Left ventricle myocardium inferior (tissue), 1 donor: Measurements from ENCODE around the gene CCDC157. TPM values are rescaled to one million over a fixed set of nuclear protein-coding genes. Genes with fewer than 3 reads are reported as not detected.
"Not testable (repeated sequence)": the region's sequence is repeated elsewhere in the genome, so short reads cannot be mapped to it uniquely, and the experiment has no call there.

Experiments
- DNase-seq: peaks from one replicate; pipeline ENCODE4 v3.0.0-alpha.2; 2020
- H3K27ac ChIP-seq: fragments of 200-600 bp; replicated peaks from 2 replicates; pipeline ENCODE4 v1.8.0; 2021
- H3K27me3 ChIP-seq: fragments of 200-600 bp; 2 replicates; pipeline ENCODE4 v1.8.0; 2021; ENCODE audit warnings: low read depth
- H3K36me3 ChIP-seq: fragments of 200-600 bp; 2 replicates; pipeline ENCODE4 v1.8.0; 2021
- H3K4me1 ChIP-seq: fragments of 200-600 bp; 2 replicates; pipeline ENCODE4 v1.8.0; 2021
- H3K4me3 ChIP-seq: fragments of 200-600 bp; 2 replicates; pipeline ENCODE4 v1.8.0; 2021; ENCODE audit warnings: mild to moderate bottlenecking, moderate library complexity
- H3K9me3 ChIP-seq: fragments of 200-600 bp; replicated peaks from 2 replicates; pipeline ENCODE4 v1.8.0; 2021
- CTCF ChIP-seq: fragments of 200-600 bp; IDR thresholded peaks from 2 replicates; pipeline ENCODE4 v1.8.0; 2021; ENCODE audit warnings: antibody characterized with exemption, mild to moderate bottlenecking, borderline replicate concordance
- intact Hi-C: fragments of 100-400 bp; cut with micrococcal nuclease; formaldehyde crosslinking; loops from one replicate; pipeline ENCODE4 v1.11.0; 2022
- total RNA-seq: library from RNA; stranded (reverse); fragmentation: NEBNext Ultra II Directional; extraction: Animal tissue kit (Norgen Biotek cat#: 25700); gene quantifications from one replicate; pipeline ENCODE4 v1.2.1, GENCODE V29; 2021
- donor health status: DM: no; HTN: yes; CAD: no; lungs with severe emphysema.

Gene CCDC157
- total RNA-seq, 1 donor from 2014 or later = 0.58 TPM

DNA sequence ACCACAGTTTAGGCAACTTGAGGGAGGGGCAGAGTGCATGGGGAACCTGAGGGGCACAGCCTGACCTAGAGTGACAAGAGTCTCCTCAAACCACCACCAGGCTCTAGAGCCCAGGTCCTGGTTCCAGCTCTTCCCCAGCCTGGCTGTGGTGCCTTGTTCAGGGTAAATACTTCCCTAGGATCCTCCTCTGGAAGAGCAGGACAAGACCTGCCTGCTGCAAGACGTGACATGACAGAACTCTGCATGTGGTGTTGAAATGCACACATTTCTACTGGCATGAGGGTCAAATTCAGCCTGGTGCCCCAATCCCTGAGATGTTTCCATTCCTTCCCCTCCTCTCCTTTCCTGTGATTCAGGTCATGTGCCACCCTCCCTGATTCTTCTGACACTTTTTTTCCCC, 43.4 kb downstream of the CCDC157 start:
- peaks cover 21% of the 10 kb centered on the region for H3K4me1 ChIP-seq
- DNase-seq = no peak
- TF ChIP-seq CTCF = no peak
- H3K27me3 ChIP-seq = peaks cover 35% of the 10 kb centered on the region
- H3K36me3 ChIP-seq = no peaks in the 10 kb centered on the region
- intact Hi-C loops = no loop called here
- no peaks in the 10 kb centered on the region for H3K9me3 ChIP-seq
- no peak overlapping the region for H3K4me3 ChIP-seq
- no peak overlapping the region for H3K27ac ChIP-seq

DNA sequence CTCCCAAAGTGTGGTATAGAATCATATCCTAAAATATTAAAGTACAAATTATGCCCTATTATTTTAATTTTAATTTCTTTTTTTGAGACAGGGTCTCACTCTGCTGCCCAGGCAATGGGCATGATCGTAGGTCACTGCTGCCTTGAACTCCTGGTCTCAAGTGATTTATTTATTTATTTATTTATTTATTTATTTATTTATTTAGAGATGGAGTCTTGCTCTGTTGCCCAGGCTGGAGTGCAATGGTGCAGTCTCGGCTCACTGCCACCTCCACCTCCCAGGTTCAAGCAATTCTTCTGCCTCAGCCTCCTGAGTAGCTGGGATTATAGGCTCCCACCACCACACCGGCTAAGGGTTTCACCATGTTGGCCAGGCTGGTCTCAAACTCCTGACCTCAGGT, 44.2 kb downstream of the CCDC157 start:
- intact Hi-C loops, H3K36me3 ChIP-seq, H3K9me3 ChIP-seq, H3K27ac ChIP-seq, H3K4me3 ChIP-seq, DNase-seq: not testable (repeated sequence)
- H3K27me3 ChIP-seq = peaks cover 26% of the 10 kb centered on the region
- H3K4me1 ChIP-seq = peaks cover 21% of the 10 kb centered on the region

DNA sequence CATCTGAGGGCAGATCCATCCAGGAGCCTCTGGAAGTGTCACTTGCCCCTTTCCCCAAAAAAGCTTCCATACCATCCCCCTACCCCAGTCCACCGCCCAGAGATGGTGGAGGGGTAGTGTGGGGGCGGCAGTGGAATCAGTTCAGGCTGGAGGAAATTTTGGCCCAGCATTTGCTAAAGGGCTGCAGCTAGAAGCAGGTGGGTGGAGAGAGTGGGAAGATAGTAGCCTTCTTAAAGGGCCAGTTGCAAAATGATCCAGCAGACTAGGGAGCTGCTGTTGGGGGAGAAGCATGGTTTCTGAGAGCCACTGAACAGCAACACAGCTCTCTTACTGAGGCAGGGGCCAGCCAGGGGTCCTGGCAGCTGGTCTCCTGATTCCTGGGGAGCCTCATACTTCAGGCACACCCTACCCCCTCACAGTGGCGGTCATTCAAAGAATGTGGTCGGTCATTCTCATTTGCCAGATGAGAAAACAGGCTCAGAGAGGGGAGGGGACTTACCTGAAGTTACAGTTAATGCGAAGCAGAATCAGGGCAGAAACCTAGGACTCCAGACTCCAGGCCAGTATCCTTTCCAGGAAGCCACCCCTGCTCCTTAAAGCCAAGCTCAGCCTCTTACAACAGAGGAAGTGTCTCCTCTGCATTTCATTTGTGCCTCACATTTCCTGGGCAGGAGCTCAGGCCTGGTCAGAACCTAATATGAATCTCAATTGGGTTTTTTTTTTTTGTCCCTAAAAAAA, 45.4 kb downstream of the CCDC157 start:
- peaks cover 15% of the 10 kb centered on the region for H3K27me3 ChIP-seq
- H3K27ac ChIP-seq = no peak overlapping the region
- no peak for DNase-seq
- TF ChIP-seq CTCF = no peak
- H3K4me1 ChIP-seq = peaks cover 10% of the 10 kb centered on the region
- H3K36me3 ChIP-seq = no peaks in the 10 kb centered on the region
- intact Hi-C loops = no loop called here
- H3K9me3 ChIP-seq = no peaks in the 10 kb centered on the region
- H3K4me3 ChIP-seq = no peak overlapping the region

- intact Hi-C loops, H3K36me3 ChIP-seq, DNase-seq: not testable (repeated sequence)
Observed at GRCh38 chr22:30402766-30403104, 45.9 kb downstream of the CCDC157 start.

DNA sequence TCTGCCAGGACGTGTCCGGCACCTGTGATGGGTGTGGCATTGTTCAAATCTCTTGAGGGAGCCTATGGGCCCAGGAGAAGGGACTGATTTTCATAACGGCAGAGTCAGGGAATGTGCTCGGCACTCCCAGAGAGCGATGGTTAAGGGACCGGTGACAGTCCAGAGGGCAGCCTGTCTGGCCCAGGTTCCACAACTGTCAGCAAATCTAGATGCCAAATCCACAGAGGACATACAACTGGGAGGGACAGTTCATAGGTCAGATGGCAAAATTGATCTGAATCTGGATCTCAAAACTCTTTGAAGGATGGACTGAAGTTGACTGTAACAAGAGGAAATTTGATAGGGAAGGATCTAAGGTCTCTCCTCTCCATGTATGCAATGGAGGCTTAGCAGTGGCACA, 47.5 kb downstream of the CCDC157 start:
- intact Hi-C loops = no loop called here
- H3K27me3 ChIP-seq = no peaks in the 10 kb centered on the region
- no peak for DNase-seq

More at GRCh38 chr22:30402766-30403104, 45.9 kb downstream of the CCDC157 start:
- H3K27me3 ChIP-seq, H3K4me3 ChIP-seq, H3K4me1 ChIP-seq, H3K27ac ChIP-seq, H3K9me3 ChIP-seq: not testable (repeated sequence)

DNA sequence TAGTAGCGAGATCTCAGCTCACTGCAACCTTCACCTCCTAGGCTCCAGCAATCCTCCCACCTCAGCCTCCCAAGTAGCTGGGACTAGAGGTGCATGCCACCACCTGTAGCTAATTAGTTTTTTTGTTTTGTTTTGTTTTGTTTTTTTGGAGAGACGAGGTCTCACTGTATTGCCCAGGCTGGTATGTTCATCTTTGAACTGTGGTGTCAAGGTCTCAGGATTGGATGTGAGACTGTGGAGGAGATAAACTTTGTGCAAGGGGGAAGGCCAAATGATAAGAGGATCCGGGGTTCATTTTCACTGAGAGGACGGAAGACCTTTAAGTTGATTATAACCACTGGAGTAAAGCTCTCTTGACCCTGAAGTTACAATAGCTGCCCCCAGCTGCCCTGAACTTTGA, 48.9 kb downstream of the CCDC157 start:
- no peak for TF ChIP-seq CTCF
- Histone ChIP-seq H3K36me3 (peaks cover 7% of the 10 kb centered on the region), H3K27me3 (no peaks in the 10 kb centered on the region), H3K9me3 (no peaks in the 10 kb centered on the region), H3K4me3 (no peak overlapping the region), H3K27ac (no peak overlapping the region), H3K4me1 (no peaks in the 10 kb centered on the region)
- DNase-seq = no peak
- intact Hi-C loops = no loop called here

More for the DNA sequence above, 47.5 kb downstream of the CCDC157 start:
- no peak overlapping the region for H3K4me3 ChIP-seq
- no peak for TF ChIP-seq CTCF
- no peaks in the 10 kb centered on the region for H3K36me3 ChIP-seq
- no peaks in the 10 kb centered on the region for H3K4me1 ChIP-seq
- H3K27ac ChIP-seq = no peak overlapping the region
- H3K9me3 ChIP-seq = no peaks in the 10 kb centered on the region
